Lower leg skin (tissue), 4 donors: Measurements from ENCODE around the gene TGFB2. TPM values are rescaled to one million over a fixed set of nuclear protein-coding genes. Genes with fewer than 3 reads are reported as not detected.

Source experiments
- DNase-seq, 2 donors: peaks; one replicate each; pipeline ENCODE4 v3.0.0-alpha.2; 2019; ENCODE audit warnings: low spot score in 2 of 2
- H3K4me3 ChIP-seq: fragments of 200-600 bp; sonication (generic); 2 replicates; pipeline ENCODE4 v1.5.1; 2017; ENCODE audit warnings: mild to moderate bottlenecking, low read depth; ENCODE audit not compliant: poor library complexity, severe bottlenecking
- CTCF ChIP-seq, 3 donors: fragments of 450-650 bp; IDR thresholded peaks; one replicate each; pipeline ENCODE4 v1.5.1; 2016; ENCODE audit warnings: antibody characterized with exemption in 3 of 3, mild to moderate bottlenecking in 3 of 3, moderate library complexity in 2 of 3
- POLR2A ChIP-seq, 2 donors: fragments of 450-650 bp; IDR thresholded peaks; one replicate each; pipeline ENCODE4 v1.6.1; 2016 to 2017; ENCODE audit warnings: antibody characterized with exemption in 2 of 2, mild to moderate bottlenecking in 1 of 2, moderate library complexity in 1 of 2
- WGBS, 2 donors: methylation state at CpG; one replicate each; pipeline ENCODE4 v1.1.5; 2018; 5-methylcytosine and 5-hydroxymethylcytosine counted together
- intact Hi-C: fragments of 100-400 bp; cut with DNase I; formaldehyde crosslinking; loops from one replicate; pipeline ENCODE4 v1.15.0; 2023; ENCODE audit warnings: low total_unique reads
- total RNA-seq, 4 donors: library from RNA; depleted of rRNA; stranded (reverse); fragments of >200 nt; gene quantifications; one replicate each; pipeline ENCODE4 v1.1.0, GENCODE V29; 2016

TGFB2 gene
- total RNA-seq, 4 donors from 2014 or later, result 0.55 to 2.9 (median 1.8) TPM

GRCh38 chr1:218468711-218469110 lies 123.6 kb downstream of the TGFB2 start:
- no peak for TF ChIP-seq POLR2A (IDR thresholded peaks at IDR 0.05)
- no peak for TF ChIP-seq CTCF (IDR thresholded peaks at IDR 0.05)
- DNase-seq, result no peak
- H3K4me3 ChIP-seq, result no peak overlapping the region
- WGBS, 2 donors, result 75 to 84% methylated on average over 4 of the region's 4 CpGs
- intact Hi-C loops, result no loop called here

GRCh38 chr1:218472885-218473284 lies 127.7 kb downstream of the TGFB2 start:
- no peak overlapping the region for H3K4me3 ChIP-seq
- no peak for DNase-seq
- 89 to 97% methylated on average over 1 of the region's 1 CpG for WGBS, 2 donors
- TF ChIP-seq CTCF (IDR thresholded peaks at IDR 0.05), result no peak
- TF ChIP-seq POLR2A (IDR thresholded peaks at IDR 0.05), result no peak
- intact Hi-C loops, result no loop called here

GRCh38 chr1:218473522-218473921 lies 128.4 kb downstream of the TGFB2 start:
- WGBS, 2 donors, result 46 to 54% methylated on average over 2 of the region's 2 CpGs
- H3K4me3 ChIP-seq, result no peak overlapping the region
- intact Hi-C loops, result no loop called here
- TF ChIP-seq POLR2A (IDR thresholded peaks at IDR 0.05) (no peak), CTCF (IDR thresholded peaks at IDR 0.05) (no peak)
- DNase-seq, result no peak

- no peak overlapping the region for H3K4me3 ChIP-seq
- intact Hi-C loops, result no loop called here
- TF ChIP-seq CTCF (IDR thresholded peaks at IDR 0.05) (no peak), POLR2A (IDR thresholded peaks at IDR 0.05) (no peak)
- WGBS, 2 donors, result 87% methylated on average over 5 of the region's 5 CpGs
- no peak for DNase-seq
Observed at GRCh38 chr1:218474128-218474527, 129.0 kb downstream of the TGFB2 start.

GRCh38 chr1:218475275-218475674 lies 130.1 kb downstream of the TGFB2 start:
- H3K4me3 ChIP-seq, result no peak overlapping the region
- TF ChIP-seq POLR2A (IDR thresholded peaks at IDR 0.05) (no peak), CTCF (IDR thresholded peaks at IDR 0.05) (no peak)
- no peak for DNase-seq
- intact Hi-C loops, result no loop called here
- WGBS, 2 donors, result 77 to 87% methylated on average over 1 of the region's 1 CpG

DNA sequence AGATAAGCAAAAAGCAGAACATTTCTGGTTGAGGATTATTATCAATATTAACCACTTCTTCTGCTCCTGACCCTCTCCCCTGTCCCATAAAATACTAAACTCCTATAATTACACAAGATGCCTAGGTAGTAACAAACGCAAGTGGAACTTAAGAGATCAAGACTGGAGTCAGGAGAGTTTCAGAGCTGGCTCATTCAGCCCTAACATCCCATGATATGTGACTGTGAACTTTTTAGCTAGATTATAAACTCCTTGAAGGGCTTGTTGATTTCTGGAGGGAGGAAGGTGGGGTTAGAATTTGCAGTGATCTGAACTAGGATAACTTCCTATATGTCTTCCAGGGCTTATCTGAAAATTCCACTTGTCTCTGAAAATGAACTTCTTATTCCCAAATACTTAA lies 130.6 kb downstream of the TGFB2 start:
- H3K4me3 ChIP-seq, result no peak overlapping the region
- DNase-seq, result no peak
- intact Hi-C loops, result no loop called here
- 91 to 95% methylated on average over 1 of the region's 1 CpG for WGBS, 2 donors
- no peak for TF ChIP-seq POLR2A (IDR thresholded peaks at IDR 0.05)
- no peak for TF ChIP-seq CTCF (IDR thresholded peaks at IDR 0.05)
